ENCODE measurements around the gene IL17RB. TPM values are rescaled to one million over a fixed set of nuclear protein-coding genes. Genes with fewer than 3 reads are reported as not detected.

Gene IL17RB
- total and polyA plus RNA-seq, 2 of the 8 experiments (the other 6 are each of a cell fraction or from before 2014, with no cell fraction given), result 7.0 to 24.6 TPM

- H2BK20ac ChIP-seq (ENCODE audit: low read length), result no peak overlapping the region
- WGBS, 2 experiments (ENCODE audit: extremely low coverage in 1 of 2, insufficient coverage in 1 of 2, insufficient read length in 1 of 2, insufficient replicate concordance in 2 of 2, low coverage in 1 of 2, low lambda C conversion rate in 2 of 2, missing lambda C conversion rate in 1 of 2), result 1% methylated on average over 32 of the region's 34 CpGs; no CpG with 5 or more reads in 1 of the 2 experiments
- peaks cover 12% of the 10 kb centered on the region for H3K79me1 ChIP-seq (ENCODE audit: low read depth, low read length)
- no peak for TF ChIP-seq SUZ12 (IDR thresholded peaks at IDR 0.05; ENCODE audit: low read length)
- peak; percentile 75 for TF ChIP-seq ASH2L (IDR thresholded peaks at IDR 0.05; ENCODE audit: low read length)
- POLR2A ChIA-PET (ENCODE audit: partially characterized antibody), result interaction anchor here (0.7 to 1.9 kb wide), 7 partner anchors 9 to 37 kb away, joined by 3 to 7 read pairs (median 4); partner anchors contain the start of gene ACTR8
- no peak overlapping the region for H3K23ac ChIP-seq (ENCODE audit: insufficient read length)
- peaks cover 3 to 16% (median 9%) of the 10 kb centered on the region in 4 experiments for H3K27me3 ChIP-seq (replicated peaks in 1 of 4; ENCODE audit: control insufficient read depth in 3 of 4, extremely low read depth in 1 of 4, insufficient read depth in 3 of 4, low read length in 3 of 4)
- H4K20me1 ChIP-seq (replicated peaks in 1 of 2; ENCODE audit: control insufficient read depth in 1 of 2, insufficient read depth in 2 of 2, low read length in 2 of 2), result peaks cover 0 to 3% of the 10 kb centered on the region in 2 experiments
- 0 out of 2 replicates have a peak overlapping the region, but pooled peaks have one; percentile 49 for H2BK5ac ChIP-seq (ENCODE audit: low read depth, low read length)
- H2AK5ac ChIP-seq (ENCODE audit: low read depth, low read length), result no peak overlapping the region
- 0 out of 2 replicates have a peak overlapping the region, but pooled peaks have one; percentile 0 for H3K27ac ChIP-seq (ENCODE audit: low read depth, low read length)
- peaks cover 0 to 1% of the 10 kb centered on the region in 2 experiments; a peak in 1 of 4 replicates for H3K79me2 ChIP-seq (ENCODE audit: control insufficient read depth in 1 of 2, insufficient read depth in 2 of 2, low read length in 2 of 2)
- H4K8ac ChIP-seq (ENCODE audit: extremely low read depth, insufficient read depth, low read length), result peak overlapping the region; percentile 45; the same call in 1 of the 2 replicates
- peak overlapping the region; percentile 69 to 90 for H3K4me2 ChIP-seq (ENCODE audit: insufficient read depth in 1 of 2, low read depth in 2 of 2, low read length in 2 of 2)
- H3K4me1 ChIP-seq (replicated peaks in 1 of 4; ENCODE audit: control insufficient read depth in 3 of 4, insufficient read depth in 4 of 4, low read length in 3 of 4), result peaks cover 19 to 30% (median 22%) of the 10 kb centered on the region in 4 experiments
- peak in 1 of 2 experiments; percentile 83 for DNase-seq (ENCODE audit: low read depth in 1 of 2, low spot score in 2 of 2)
- no peak overlapping the region for H3K4ac ChIP-seq (replicated peaks; ENCODE audit: insufficient read length, low read depth, low read length)
- no peak for FAIRE-seq
- H3K9me3 ChIP-seq (ENCODE audit: insufficient read depth in 2 of 2, low read depth in 1 of 2, low read length in 1 of 2), result no peaks in the 10 kb centered on the region
- no peak overlapping the region for H2BK120ac ChIP-seq (replicated peaks; ENCODE audit: low read depth, low read length)
- H3K9ac ChIP-seq (replicated peaks in 1 of 4; ENCODE audit: extremely low read depth in 1 of 4, low read depth in 3 of 4, low read length in 3 of 4), result peak overlapping the region; percentile 31 to 85 (median 72); a peak in 6 of 7 replicates
- peaks cover 10% of the 10 kb centered on the region for H3K23me2 ChIP-seq (ENCODE audit: low read depth, low read length)
- H3K4me3 ChIP-seq (ENCODE audit: extremely low read depth in 1 of 4, insufficient read depth in 2 of 4, low read depth in 3 of 4, low read length in 4 of 4), result peak overlapping the region; percentile 47 to 79 (median 72)
- no peak overlapping the region for H3K14ac ChIP-seq (ENCODE audit: insufficient read length)
- peak overlapping the region; percentile 95; the same call in 1 of the 2 replicates for H2BK15ac ChIP-seq (ENCODE audit: low read length)
- no peak overlapping the region for H2BK12ac ChIP-seq (ENCODE audit: low read depth, low read length)
- H4K91ac ChIP-seq (replicated peaks; ENCODE audit: insufficient read length, low read length), result no peak overlapping the region
- no peak overlapping the region for H2AFZ ChIP-seq (ENCODE audit: low read length)
- H3K18ac ChIP-seq (ENCODE audit: extremely low read depth, low read length), result no peak overlapping the region
- H3K36me3 ChIP-seq (ENCODE audit: control insufficient read depth in 2 of 4, insufficient read depth in 4 of 4, low read length in 3 of 4), result peaks cover 0 to 2% (median 0%) of the 10 kb centered on the region in 4 experiments; a peak in 2 of 8 replicates
- no peak overlapping the region for H3K56ac ChIP-seq (replicated peaks; ENCODE audit: insufficient read length, low read depth, low read length)
- CTCF ChIA-PET (ENCODE audit: partially characterized antibody), result interaction anchor here (0.8 to 3.5 kb wide), 9 partner anchors 10 to 139 kb away, joined by 3 to 23 read pairs (median 3); no protein-coding TSS in a partner anchor
- no peak overlapping the region for H4K5ac ChIP-seq (ENCODE audit: insufficient read length, low read depth, low read length)
These were observed 561 bp upstream of the IL17RB start for GRCh38 chr3:53845881-53846133.
